Heart right ventricle (tissue), 16 donors: Measurements from ENCODE around the gene IFFO2. TPM values are rescaled to one million over a fixed set of nuclear protein-coding genes. Genes with fewer than 3 reads are reported as not detected.

ENCODE experiments used
- ATAC-seq, 8 donors: fragments of 200-7000 bp; cut with Tn5 transposase; one replicate each; pipeline ENCODE4 v1.9.1; 2020; ENCODE audit warnings: mild to moderate bottlenecking in 8 of 8, moderate library complexity in 8 of 8, moderate number of reproducible peaks in 1 of 8
- DNase-seq, 2 donors: peaks; one replicate each; pipeline ENCODE4 v3.0.0-alpha.2; 2020
- H3K27ac ChIP-seq, 10 donors: fragments of 200-600 bp; sonication (generic) in 2 of 10; one replicate each; pipeline versions ENCODE4 v1.5.0 to v1.8.0; 2020 to 2022; ENCODE audit warnings: mild to moderate bottlenecking in 3 of 10
- H3K27me3 ChIP-seq, 7 donors: fragments of 200-600 bp; one replicate each; pipeline ENCODE4 v1.8.0; 2021 to 2022; ENCODE audit warnings: mild to moderate bottlenecking in 2 of 7
- H3K36me3 ChIP-seq, 9 donors: fragments of 200-600 bp; sonication (generic) in 1 of 9; one replicate each; pipeline versions ENCODE4 v1.5.0 to v1.8.0; 2020 to 2022; ENCODE audit warnings: mild to moderate bottlenecking in 2 of 9
- H3K4me1 ChIP-seq, 9 donors: fragments of 200-600 bp; sonication (generic) in 1 of 9; one replicate each; pipeline versions ENCODE4 v1.5.0 to v1.8.0; 2020 to 2022; ENCODE audit warnings: mild to moderate bottlenecking in 4 of 9
- H3K4me3 ChIP-seq, 10 donors: fragments of 200-600 bp; sonication (generic) in 2 of 10; one replicate each; pipeline versions ENCODE4 v1.5.0 to v1.8.0; 2020 to 2022; ENCODE audit warnings: mild to moderate bottlenecking in 7 of 10, moderate library complexity in 2 of 10
- H3K9me3 ChIP-seq, 11 donors: fragments of 200-600 bp in 10 of 11; sonication (generic) in 2 of 11; one replicate each; pipeline versions ENCODE4 v1.5.0 to v1.8.0; 2013 to 2022; ENCODE audit warnings: mild to moderate bottlenecking in 2 of 11, control low read depth in 1 of 11, moderate library complexity in 1 of 11
- WGBS, 2 donors: extraction: QIAGEN DNeasy Blood & Tissue Kit; methylation state at CpG; one replicate each; pipeline ENCODE4 v1.1.7; 2013; ENCODE audit warnings: inconsistent platforms in 1 of 2; 5-methylcytosine and 5-hydroxymethylcytosine counted together
- intact Hi-C, 10 donors: fragments of 100-400 bp; cut with DNase I; formaldehyde crosslinking; loops; one replicate each; pipeline versions ENCODE4 v1.11.1 to v1.14.2; 2022
- polyA plus RNA-seq, 2 donors: library from polyadenylated mRNA; stranded (reverse); fragments of 200-250 nt; gene quantifications; one replicate each; pipeline ENCODE4 v1.2.3, GENCODE V29; 2013
- total RNA-seq, 10 donors: library from RNA; stranded (reverse); fragmentation: NEBNext Ultra II Directional in 3 of 10; extraction: Animal tissue kit (Norgen Biotek cat#: 25700) in 3 of 10; gene quantifications; one replicate each; pipeline versions ENCODE4 v1.2.1 to v1.2.4, GENCODE V29; 2021 to 2023
- TF ChIP-seq, protein P1 (sequence below), 9 donors: fragments of 200-600 bp; sonication (generic) in 2 of 9; IDR thresholded peaks; one replicate each; pipeline versions ENCODE4 v1.5.0 to v1.8.0; 2021 to 2022; ENCODE audit warnings: antibody characterized with exemption in 9 of 9, mild to moderate bottlenecking in 5 of 9, moderate library complexity in 1 of 9
- donor health status: Arrhythmogenic right ventricular cardiomyopathy.
- donor health status: ischemic (EF 13 %, LVEDD 7.1; RV severe dilation, severe dysfunction).
- donor health status: healthy with polysubstance abuse.
- donor health status: DM: no; HTN: yes; CAD: no.
- donor health status: DM: no; HTN: no; CAD: no.
- donor health status: ischemic (EF 25% LVEDD 6.9; RV normal size, moderate dysfunction).
- donor health status: ischemic (EF 25% LVEDD 5.7; RV mildly dilated, moderate dysfunction).
- donor health status: healthy.
- donor health status: DM: yes; HTN: yes; CAD: no.
- donor health status: Ischemic cardiomyopathy.
- donor health status: ischemic (EF 35%, LVEDD 5.7; RV mildly dilated, moderate dysfunction).
- donor health status: nonischemic (EF 11% LVEDD 7.7; RV severe dilation, severe dysfunction).
- donor health status: DM: yes; HTN: yes; CAD: no.
- donor health status: PGD.
- donor health status: ischemic (EF 29% LVEDD 5.4; RV normal size, mild dysfunction).
- donor health status: nonischemic (EF 23%, LVEDD 6.1; RV moderate dilation, normal function).

Gene IFFO2
- total and polyA plus RNA-seq, 12 donors = 2.2 to 8.2 (median 4.6) TPM

DNA sequence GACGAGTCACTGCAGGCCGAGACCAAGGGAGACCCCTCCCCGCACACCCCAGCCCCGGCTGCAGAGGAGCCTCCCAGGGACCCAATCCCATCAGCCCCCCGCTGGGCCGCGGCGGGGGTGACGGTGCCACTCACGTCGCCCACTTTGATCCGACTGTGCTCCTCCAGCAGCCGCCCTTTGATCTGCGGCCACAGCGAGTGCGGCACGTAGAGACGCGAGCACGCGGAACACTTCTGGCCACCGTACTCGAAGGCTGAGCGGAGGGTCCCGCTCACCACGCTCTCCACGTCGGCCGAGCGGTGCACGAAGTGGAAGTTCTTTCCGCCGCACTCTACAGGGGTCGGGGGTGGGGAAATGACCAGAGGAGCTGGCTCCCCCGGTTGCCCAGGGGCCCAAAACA, 79.2 kb downstream of the IFFO2 start:
- Histone ChIP-seq H3K36me3 (peaks cover 0 to 22% (median 0%) of the 10 kb centered on the region in 9 donors), H3K27me3 (no peaks in the 10 kb centered on the region), H3K4me3 (no peak overlapping the region), H3K4me1 (peaks cover 0 to 11% (median 6%) of the 10 kb centered on the region in 9 donors), H3K27ac (no peak overlapping the region), H3K9me3 (no peaks in the 10 kb centered on the region)
- TF ChIP-seq, protein P1, sequence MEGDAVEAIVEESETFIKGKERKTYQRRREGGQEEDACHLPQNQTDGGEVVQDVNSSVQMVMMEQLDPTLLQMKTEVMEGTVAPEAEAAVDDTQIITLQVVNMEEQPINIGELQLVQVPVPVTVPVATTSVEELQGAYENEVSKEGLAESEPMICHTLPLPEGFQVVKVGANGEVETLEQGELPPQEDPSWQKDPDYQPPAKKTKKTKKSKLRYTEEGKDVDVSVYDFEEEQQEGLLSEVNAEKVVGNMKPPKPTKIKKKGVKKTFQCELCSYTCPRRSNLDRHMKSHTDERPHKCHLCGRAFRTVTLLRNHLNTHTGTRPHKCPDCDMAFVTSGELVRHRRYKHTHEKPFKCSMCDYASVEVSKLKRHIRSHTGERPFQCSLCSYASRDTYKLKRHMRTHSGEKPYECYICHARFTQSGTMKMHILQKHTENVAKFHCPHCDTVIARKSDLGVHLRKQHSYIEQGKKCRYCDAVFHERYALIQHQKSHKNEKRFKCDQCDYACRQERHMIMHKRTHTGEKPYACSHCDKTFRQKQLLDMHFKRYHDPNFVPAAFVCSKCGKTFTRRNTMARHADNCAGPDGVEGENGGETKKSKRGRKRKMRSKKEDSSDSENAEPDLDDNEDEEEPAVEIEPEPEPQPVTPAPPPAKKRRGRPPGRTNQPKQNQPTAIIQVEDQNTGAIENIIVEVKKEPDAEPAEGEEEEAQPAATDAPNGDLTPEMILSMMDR (IDR thresholded peaks at IDR 0.05) = no peak
- intact Hi-C loops = loop anchor here in 2 of 10 donors (5.0 kb wide), 1 partner anchor 280 kb away; no protein-coding TSS in a partner anchor
- ATAC-seq (no peak), DNase-seq (no peak)
- WGBS, 2 donors = 92 to 93% methylated on average over 35 of the region's 35 CpGs

- H3K27me3 ChIP-seq = no peaks in the 10 kb centered on the region
- H3K4me1 ChIP-seq = peaks cover 0 to 11% (median 6%) of the 10 kb centered on the region in 9 donors
- DNase-seq = no peak
- peaks cover 0 to 23% (median 0%) of the 10 kb centered on the region in 9 donors for H3K36me3 ChIP-seq
- H3K27ac ChIP-seq = no peak overlapping the region
- H3K9me3 ChIP-seq = no peaks in the 10 kb centered on the region
- ATAC-seq = no peak
- TF ChIP-seq, protein P1 (IDR thresholded peaks at IDR 0.05) = no peak
- intact Hi-C loops = loop anchor here in 2 of 10 donors (5.0 kb wide), 1 partner anchor 279 kb away; no protein-coding TSS in a partner anchor
- 94% methylated on average over 10 of the region's 10 CpGs for WGBS, 2 donors
- H3K4me3 ChIP-seq = no peak overlapping the region
Measured at GRCh38 chr1:18876210-18876609, 80.3 kb downstream of the IFFO2 start.

GRCh38 chr1:18875796-18876128, 80.7 kb downstream of the IFFO2 start:
- DNase-seq = no peak
- TF ChIP-seq, protein P1 (IDR thresholded peaks at IDR 0.05) = no peak
- Histone ChIP-seq H3K36me3 (peaks cover 0 to 23% (median 0%) of the 10 kb centered on the region in 9 donors), H3K9me3 (no peaks in the 10 kb centered on the region), H3K27ac (no peak overlapping the region), H3K4me3 (no peak overlapping the region), H3K4me1 (peaks cover 0 to 11% (median 6%) of the 10 kb centered on the region in 9 donors), H3K27me3 (no peaks in the 10 kb centered on the region)
- no peak for ATAC-seq
- intact Hi-C loops = loop anchor here in 7 of 10 donors (2.0 to 5.0 kb wide), 3 partner anchors 277 to 279 kb away; no protein-coding TSS in a partner anchor
- 90 to 91% methylated on average over 3 of the region's 3 CpGs for WGBS, 2 donors

DNA sequence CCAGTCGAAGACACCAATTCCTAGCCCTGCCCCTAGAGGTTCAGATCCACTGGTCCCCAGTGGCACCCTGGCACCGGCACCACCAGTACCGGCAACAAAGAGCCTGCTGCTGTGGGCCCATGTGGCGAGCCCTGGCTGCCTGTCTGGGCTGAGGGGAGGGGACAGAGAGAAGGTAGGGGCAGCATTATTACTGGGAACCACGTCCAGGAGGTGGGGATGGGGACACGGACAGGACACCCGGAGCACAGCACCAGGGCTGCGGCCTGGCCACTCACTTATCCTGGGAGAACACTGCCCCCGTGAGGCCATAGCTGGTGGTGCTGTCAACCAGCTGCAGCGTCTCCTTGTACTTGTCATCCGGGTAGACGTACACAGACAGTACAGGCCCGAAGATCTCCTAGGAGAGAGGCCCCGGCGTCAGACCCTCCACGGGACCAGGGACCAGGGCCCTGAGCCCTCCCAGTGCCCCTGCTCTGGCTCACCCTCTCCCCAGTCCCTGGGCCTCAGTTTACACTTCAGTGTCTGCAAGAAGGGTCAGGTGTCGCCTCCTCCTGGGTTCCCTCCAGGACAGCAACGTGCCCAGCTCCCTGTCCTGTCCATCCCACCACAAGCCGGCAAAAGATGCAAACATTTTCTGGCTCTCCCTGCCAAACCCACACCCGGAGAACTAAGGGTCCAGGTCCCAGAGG, 81.2 kb downstream of the IFFO2 start:
- ATAC-seq (peak; percentile 47 to 84 (median 77)), DNase-seq (peak; percentile 77 to 79)
- TF ChIP-seq, protein P1 (IDR thresholded peaks at IDR 0.05) = peak; percentile 55 to 87 (median 86)
- Histone ChIP-seq H3K9me3 (no peaks in the 10 kb centered on the region), H3K4me1 (peaks cover 0 to 11% (median 6%) of the 10 kb centered on the region in 9 donors), H3K36me3 (peaks cover 0 to 23% (median 0%) of the 10 kb centered on the region in 9 donors), H3K4me3 (no peak overlapping the region), H3K27me3 (no peaks in the 10 kb centered on the region), H3K27ac (no peak overlapping the region)
- WGBS, 2 donors = 44 to 52% methylated on average over 20 of the region's 20 CpGs
- intact Hi-C loops = loop anchor here in 7 of 10 donors (2.0 to 5.0 kb wide), 3 partner anchors 276 to 278 kb away; no protein-coding TSS in a partner anchor
